Kidney capillary endothelial cell (primary cell): ENCODE results near the gene YTHDC1.
"Not testable (repeated sequence)": the region's sequence is repeated elsewhere in the genome, so short reads cannot be mapped to it uniquely, and the experiment has no call there.

ENCODE experiments used
- DNase-seq: peaks from one replicate; pipeline ENCODE4 v3.0.0-alpha.2; 2018; ENCODE audit warnings: low spot score

Gene YTHDC1

DNA sequence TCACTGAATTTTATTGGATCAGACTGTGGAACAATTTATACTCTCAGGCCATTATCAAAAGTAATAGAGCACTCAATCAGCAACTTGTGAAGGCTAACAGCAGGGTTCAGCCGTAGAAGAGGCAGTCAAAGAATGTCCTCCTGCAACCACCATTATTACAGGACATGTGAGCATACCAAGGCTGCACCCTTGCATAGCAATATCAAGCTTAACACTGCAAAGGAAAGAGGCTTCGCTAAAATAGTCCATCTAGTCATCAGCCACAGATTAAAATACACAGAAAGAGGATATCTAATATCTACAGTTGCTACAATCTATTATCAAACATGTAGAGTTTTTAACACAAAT lies 61.5 kb downstream of the YTHDC1 start:
- no peak for DNase-seq

DNA sequence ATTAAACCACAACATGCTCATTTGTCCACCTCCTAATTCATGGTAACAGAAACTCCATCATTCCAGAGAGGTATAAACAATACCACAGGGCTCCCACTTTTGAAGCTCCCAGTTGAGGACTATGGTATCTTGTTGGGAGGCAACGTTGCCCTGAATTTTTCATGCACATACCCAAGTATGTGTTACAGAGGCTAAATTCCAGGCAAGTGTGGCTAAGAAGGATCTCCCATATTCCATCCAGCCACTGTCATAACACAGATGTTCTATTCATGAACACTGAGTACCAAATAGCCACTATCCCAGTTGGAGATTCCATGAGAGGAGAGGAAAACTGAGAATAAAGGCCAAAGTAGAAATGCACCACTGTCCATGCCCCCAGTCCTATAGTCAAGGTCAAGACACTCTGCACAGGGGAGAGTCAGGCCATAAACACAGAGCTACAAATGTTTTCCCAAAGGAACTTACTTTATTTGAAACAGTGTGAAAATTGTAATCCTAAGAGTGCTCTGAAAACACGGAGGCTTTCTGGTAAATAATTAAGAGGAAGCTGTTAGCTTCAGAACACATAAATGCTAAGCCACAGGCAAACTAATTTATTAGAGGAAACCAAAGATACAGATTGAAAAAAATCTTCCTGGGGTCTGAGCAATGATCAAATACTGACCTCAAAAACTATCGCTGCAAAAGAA lies 62.0 kb downstream of the YTHDC1 start:
- no peak for DNase-seq

GRCh38 chr4:68283714-68284113 lies 66.2 kb downstream of the YTHDC1 start:
- DNase-seq: no peak

GRCh38 chr4:68283095-68283494 lies 66.8 kb downstream of the YTHDC1 start:
- DNase-seq: no peak

DNA sequence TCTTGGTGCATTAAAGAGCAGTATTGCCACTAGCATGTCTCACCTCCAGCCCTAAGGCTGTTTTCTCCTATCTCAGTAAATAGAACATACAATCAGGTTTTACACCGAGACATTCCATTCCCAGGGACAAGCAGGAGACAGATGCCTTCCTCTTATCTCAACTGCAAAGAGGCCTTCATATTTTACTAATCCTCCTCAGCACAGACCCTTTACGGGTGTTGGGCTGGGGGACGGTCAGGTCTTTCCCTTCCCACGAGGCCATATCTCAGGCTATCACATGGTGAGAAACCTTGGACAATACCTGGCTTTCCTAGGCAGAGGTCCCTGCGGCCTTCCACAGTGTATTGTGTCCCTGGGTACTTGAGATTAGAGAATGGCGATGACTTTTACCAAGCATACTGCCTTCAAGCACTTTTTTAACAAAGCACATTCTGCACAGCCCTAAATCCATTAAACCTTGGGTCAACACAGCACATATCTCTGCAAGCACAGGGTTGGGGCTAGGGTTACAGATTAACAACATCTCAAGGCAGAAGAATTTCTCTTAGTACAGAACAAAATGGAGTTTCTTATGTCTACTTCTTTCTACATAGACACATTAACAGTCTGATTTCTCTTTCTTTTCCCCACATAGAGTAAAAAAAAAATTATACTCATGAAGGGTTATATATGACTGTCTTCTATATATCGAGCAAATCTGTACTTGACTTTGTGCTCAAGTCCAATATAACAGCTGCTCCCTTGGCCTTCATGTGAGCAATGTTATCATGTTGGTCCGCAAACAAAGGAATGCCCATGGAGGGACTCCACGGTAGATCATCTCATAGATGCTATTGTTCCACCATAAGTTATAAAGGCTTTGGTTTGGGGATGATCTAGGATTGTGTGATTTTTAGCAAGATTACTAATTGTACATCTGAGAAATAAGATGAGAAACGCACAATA lies 67.8 kb downstream of the YTHDC1 start:
- DNase-seq: not testable (repeated sequence)

- DNase-seq: no peak
Observed at GRCh38 chr4:68278029-68278428, 71.9 kb downstream of the YTHDC1 start.

GRCh38 chr4:68277627-68278026 lies 72.3 kb downstream of the YTHDC1 start:
- no peak for DNase-seq

GRCh38 chr4:68272860-68273259 lies 77.0 kb downstream of the YTHDC1 start:
- DNase-seq: no peak

- no peak for DNase-seq
Observed at GRCh38 chr4:68272380-68272779, 77.5 kb downstream of the YTHDC1 start.

- DNase-seq: peak; percentile 42
Observed at GRCh38 chr4:68271851-68272357, 78.0 kb downstream of the YTHDC1 start.

- DNase-seq: no peak
Observed at GRCh38 chr4:68267433-68267944, 82.4 kb downstream of the YTHDC1 start.

DNA sequence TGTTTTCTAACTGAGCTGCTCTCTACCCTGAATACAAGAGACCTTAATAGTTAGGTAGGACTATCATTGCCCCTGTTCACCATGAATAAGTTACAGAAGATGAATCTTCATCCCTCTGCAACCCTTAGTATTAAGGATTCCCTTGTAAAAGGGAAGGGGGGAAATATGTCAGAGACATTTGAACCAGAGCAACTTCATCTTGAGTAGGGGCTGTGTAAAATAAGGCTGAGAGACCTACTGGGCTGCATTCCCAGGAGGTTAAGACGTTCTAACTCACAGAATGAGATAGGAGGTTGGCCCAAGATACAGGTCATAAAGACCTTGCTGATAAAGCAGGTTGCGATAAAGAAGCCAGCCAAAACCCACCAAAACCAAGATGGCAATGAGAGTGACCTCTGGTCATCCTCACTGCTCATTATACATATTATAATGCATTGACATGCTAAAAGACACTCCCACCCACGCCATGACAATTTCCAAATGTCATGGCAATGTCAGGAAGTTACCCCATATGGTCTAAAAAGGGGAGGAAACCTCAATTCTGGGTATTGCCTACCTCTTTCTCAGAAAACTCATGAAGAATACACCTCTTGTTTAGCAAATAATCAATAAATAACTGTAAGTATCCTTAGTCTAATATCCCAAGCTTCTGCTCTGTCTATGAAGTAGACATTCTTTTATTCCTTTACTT lies 84.9 kb downstream of the YTHDC1 start:
- DNase-seq: no peak
